Left ventricle myocardium inferior (tissue), 1 donor: Measurements from ENCODE around the gene SSR4. TPM values are rescaled to one million over a fixed set of nuclear protein-coding genes. Genes with fewer than 3 reads are reported as not detected.

ENCODE experiments used
- DNase-seq: peaks from one replicate; pipeline ENCODE4 v3.0.0-alpha.2; 2020
- H3K27ac ChIP-seq: fragments of 200-600 bp; replicated peaks from 2 replicates; pipeline ENCODE4 v1.8.0; 2021
- H3K27me3 ChIP-seq: fragments of 200-600 bp; 2 replicates; pipeline ENCODE4 v1.8.0; 2021; ENCODE audit warnings: low read depth
- H3K36me3 ChIP-seq: fragments of 200-600 bp; 2 replicates; pipeline ENCODE4 v1.8.0; 2021
- H3K4me1 ChIP-seq: fragments of 200-600 bp; 2 replicates; pipeline ENCODE4 v1.8.0; 2021
- H3K4me3 ChIP-seq: fragments of 200-600 bp; 2 replicates; pipeline ENCODE4 v1.8.0; 2021; ENCODE audit warnings: mild to moderate bottlenecking, moderate library complexity
- H3K9me3 ChIP-seq: fragments of 200-600 bp; replicated peaks from 2 replicates; pipeline ENCODE4 v1.8.0; 2021
- CTCF ChIP-seq: fragments of 200-600 bp; IDR thresholded peaks from 2 replicates; pipeline ENCODE4 v1.8.0; 2021; ENCODE audit warnings: antibody characterized with exemption, mild to moderate bottlenecking, borderline replicate concordance
- intact Hi-C: fragments of 100-400 bp; cut with micrococcal nuclease; formaldehyde crosslinking; loops from one replicate; pipeline ENCODE4 v1.11.0; 2022
- total RNA-seq: library from RNA; stranded (reverse); fragmentation: NEBNext Ultra II Directional; extraction: Animal tissue kit (Norgen Biotek cat#: 25700); gene quantifications from one replicate; pipeline ENCODE4 v1.2.1, GENCODE V29; 2021
- donor health status: DM: no; HTN: yes; CAD: no; lungs with severe emphysema.

The SSR4 gene
- total RNA-seq, 1 donor from 2014 or later = 123 TPM

DNA sequence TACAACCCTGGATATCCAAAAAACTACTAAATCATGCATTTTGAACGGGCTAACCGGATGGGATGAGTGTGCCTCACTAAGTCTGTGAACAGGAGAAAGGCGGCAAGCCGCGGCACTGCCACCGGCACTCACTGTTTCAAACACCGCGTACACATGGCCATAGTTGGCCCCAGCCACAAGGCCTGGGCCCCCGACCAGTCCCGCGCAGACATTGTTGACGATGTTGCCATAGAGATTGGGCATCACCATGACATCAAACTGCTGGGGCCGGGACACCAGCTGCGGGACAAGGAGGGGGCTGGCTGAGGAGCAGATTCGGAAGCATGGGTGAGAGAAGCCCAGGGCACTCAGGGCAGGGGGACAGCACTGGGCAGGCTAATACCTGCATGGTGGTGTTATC, 7.8 kb upstream of the SSR4 start:
- Histone ChIP-seq H3K4me3 (no peak overlapping the region), H3K9me3 (no peaks in the 10 kb centered on the region), H3K36me3 (peaks cover 26% of the 10 kb centered on the region), H3K27ac (no peak overlapping the region), H3K27me3 (no peaks in the 10 kb centered on the region), H3K4me1 (peaks cover 23% of the 10 kb centered on the region)
- TF ChIP-seq CTCF = no peak
- intact Hi-C loops = no loop called here
- no peak for DNase-seq

DNA sequence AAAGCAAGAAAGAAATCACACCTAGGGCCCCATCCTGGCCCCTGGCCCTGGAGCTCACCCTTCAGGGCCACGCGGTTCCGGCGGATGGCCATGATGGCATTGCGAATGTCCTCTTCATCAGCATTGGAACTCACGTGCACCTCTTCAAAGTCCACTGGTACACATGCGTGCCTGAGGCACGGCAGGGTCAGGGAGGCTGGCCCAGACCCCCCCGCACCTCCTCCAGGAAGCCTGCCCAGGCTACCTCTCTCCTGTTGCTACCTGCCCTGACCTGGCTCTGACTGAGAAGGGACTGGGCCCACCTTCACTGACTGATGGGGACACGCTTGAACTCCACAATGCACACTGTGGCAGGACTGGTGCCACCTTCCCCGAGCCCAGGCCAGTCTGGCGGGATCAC, 4.8 kb upstream of the SSR4 start:
- H3K27me3 ChIP-seq = no peaks in the 10 kb centered on the region
- H3K4me3 ChIP-seq = no peak overlapping the region
- no peak for TF ChIP-seq CTCF
- peaks cover 26% of the 10 kb centered on the region for H3K36me3 ChIP-seq
- DNase-seq = no peak
- H3K4me1 ChIP-seq = peaks cover 36% of the 10 kb centered on the region
- H3K27ac ChIP-seq = no peak overlapping the region
- intact Hi-C loops = no loop called here
- no peaks in the 10 kb centered on the region for H3K9me3 ChIP-seq

DNA sequence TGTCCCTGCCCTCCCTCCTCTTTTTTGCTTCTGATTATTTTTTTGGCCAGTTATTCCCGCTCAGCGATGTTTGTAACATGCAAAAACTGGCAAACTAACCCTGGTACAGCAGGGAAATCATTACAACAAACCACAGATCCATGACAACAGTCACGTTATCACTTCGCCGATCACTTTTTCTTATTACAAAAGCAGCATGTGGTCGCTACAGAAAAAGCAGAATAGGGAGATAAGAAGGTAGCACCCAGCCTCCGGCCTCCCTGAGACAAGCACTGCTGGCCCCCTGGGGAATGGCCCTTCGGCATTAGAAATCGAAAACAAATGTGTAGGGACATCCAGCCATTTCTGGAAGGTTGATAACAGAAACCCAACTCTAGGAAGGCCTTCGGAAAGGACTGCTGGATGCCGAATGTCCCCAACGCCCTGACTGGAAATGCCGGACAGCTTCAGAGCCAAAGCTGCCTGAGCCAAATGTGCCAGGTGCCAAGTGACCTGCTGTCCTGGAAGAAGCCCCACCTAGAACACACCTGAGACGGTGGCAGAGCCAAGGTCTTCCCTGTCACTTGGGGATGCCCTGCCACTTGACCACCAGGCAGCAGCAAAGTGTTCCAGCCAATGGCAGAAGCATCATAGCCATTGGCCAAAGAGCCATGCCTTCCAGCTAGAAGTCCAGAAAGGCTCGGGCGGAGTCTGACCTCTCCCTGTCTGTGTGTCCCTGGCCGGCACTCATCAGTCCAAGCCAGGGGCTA, 3.2 kb upstream of the SSR4 start:
- Histone ChIP-seq H3K27ac (no peak overlapping the region), H3K36me3 (peaks cover 14% of the 10 kb centered on the region), H3K9me3 (no peaks in the 10 kb centered on the region), H3K4me1 (peaks cover 48% of the 10 kb centered on the region), H3K27me3 (no peaks in the 10 kb centered on the region), H3K4me3 (no peak overlapping the region)
- no peak for DNase-seq
- intact Hi-C loops = no loop called here
- TF ChIP-seq CTCF = no peak

DNA sequence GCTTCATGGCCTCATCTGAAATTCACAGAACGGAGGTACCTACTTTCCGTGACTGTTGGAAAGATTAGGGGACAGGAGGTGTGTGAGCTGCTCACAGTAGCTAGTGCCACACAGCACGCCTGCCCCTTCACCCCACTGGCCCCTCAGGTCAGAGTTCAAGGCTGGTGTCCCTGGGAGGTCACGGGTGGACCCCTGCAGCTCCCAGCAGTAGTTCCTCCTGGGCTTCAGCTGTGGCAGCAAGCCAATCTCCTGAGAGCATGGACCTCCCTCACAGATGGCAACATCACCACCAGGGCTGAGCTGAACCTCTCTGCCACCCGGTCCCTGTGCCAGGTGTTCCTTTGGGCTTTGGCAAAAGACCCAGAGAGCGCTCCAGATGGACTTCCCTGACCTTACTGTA, 2.1 kb upstream of the SSR4 start:
- Histone ChIP-seq H3K27me3 (no peaks in the 10 kb centered on the region), H3K4me1 (peaks cover 53% of the 10 kb centered on the region), H3K27ac (peak overlapping the region; percentile 98), H3K36me3 (peaks cover 10% of the 10 kb centered on the region), H3K9me3 (no peaks in the 10 kb centered on the region), H3K4me3 (peak overlapping the region; percentile 82)
- TF ChIP-seq CTCF = no peak
- no peak for DNase-seq
- intact Hi-C loops = no loop called here

GRCh38 chrX:153793291-153793690, 1.2 kb upstream of the SSR4 start:
- TF ChIP-seq CTCF = no peak
- Histone ChIP-seq H3K27me3 (no peaks in the 10 kb centered on the region), H3K36me3 (peaks cover 15% of the 10 kb centered on the region), H3K4me1 (peaks cover 53% of the 10 kb centered on the region), H3K9me3 (no peaks in the 10 kb centered on the region), H3K27ac (peak overlapping the region; percentile 98), H3K4me3 (peak overlapping the region; percentile 82)
- intact Hi-C loops = no loop called here
- no peak for DNase-seq
